ENCODE measurements around the gene LGALS9B.
"Not testable (repeated sequence)": the region's sequence is repeated elsewhere in the genome, so short reads cannot be mapped to it uniquely, and the experiment has no call there.

LGALS9B gene
- total RNA-seq: 0.10 to 1.3 (median 0.38) reads per million in 17 experiments

GRCh38 chr17:20467447-20467846 is at the start of gene LGALS9B:
Gene LGALS9B, minus strand, starts transcription at chr17:20467539. Its CDS starts 69 bp downstream, at chr17:20467470.
- DNase-seq: not testable (repeated sequence)

DNA sequence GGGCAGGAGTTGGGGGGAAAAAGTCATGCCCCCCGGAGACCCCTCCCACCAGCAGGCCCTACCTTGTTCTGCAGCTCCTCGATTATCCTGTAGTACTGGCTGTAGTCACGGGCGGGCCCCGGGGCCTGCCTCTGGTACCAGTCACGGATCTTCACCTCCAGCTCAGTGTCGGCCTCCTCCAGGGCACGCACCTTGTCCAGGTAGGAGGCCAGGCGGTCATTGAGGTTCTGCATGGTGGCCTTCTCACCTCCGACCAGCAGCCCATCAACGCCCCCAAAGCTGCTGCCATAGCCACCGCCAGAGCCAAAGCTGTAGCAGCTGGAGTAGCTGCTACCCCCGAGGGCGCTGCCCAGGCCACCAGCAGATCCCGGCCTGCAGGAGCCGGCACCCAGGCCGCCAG is 49.6 kb upstream of the LGALS9B start:
- DNase-seq: not testable (repeated sequence)

DNA sequence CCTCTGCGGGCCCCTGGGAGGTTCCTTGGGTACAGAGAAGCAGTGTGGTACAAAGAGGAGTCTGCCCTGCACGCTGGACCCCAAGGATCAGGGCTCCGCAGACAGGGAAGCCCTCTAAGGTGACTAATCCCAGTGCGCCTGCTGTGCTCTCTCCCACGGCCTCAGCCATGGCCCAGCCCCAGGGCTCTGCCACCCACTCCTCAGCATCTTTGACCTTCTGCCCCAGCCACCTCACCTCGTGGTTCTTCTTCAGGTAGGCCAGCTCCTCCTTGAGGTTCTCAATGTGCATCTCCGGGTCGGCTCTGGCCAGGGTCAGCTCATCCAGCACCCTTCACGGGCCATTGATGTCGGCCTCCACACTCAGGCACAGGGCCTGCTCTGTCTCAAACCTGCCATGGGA is 47.8 kb upstream of the LGALS9B start:
- not testable (repeated sequence) for DNase-seq

GRCh38 chr17:20513539-20513938 is 46.2 kb upstream of the LGALS9B start:
- not testable (repeated sequence) for DNase-seq

- not testable (repeated sequence) for DNase-seq
Measured at GRCh38 chr17:20512378-20512777, 45.0 kb upstream of the LGALS9B start.

DNA sequence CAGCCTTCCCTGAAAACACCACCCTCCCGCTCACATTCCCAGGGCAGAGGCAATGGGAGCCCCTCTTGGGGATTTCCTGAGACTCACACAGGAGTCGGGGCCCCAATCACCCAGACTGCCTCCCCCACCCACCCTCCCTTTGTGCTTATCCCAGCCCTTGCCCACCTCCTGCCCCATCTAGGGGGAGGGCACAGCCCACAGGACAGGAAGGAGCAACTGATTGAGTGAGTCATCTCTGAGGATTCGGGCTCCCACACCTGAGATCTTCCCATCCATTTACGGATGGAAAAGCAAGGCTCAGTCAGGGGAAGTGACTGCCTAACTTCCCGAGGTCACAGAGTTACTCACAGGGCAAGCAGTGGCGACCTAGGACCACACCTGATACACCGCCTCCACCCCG is 44.4 kb upstream of the LGALS9B start:
- DNase-seq: not testable (repeated sequence)

DNA sequence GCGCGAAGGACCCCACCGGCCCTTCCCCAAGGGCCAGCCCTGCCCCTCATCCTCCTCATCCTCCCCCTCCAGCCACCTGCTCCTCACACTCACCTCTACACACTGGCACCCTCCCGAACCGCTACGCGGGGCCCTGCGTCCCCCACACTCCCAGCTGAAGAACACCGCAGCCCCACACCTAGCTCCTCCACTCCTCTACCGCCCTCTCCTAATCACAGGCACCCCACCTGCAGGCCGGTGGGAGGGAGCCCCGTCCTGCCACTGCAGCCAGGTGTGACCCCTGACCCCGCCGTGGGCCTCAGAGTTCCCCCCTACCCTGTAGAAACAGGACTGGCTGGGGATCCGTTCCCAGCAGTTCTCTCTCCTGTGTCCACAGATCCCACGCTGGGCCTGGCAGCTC is 38.0 kb upstream of the LGALS9B start:
- DNase-seq: not testable (repeated sequence)

GRCh38 chr17:20504388-20505066 is 37.2 kb upstream of the LGALS9B start:
- not testable (repeated sequence) for DNase-seq

- DNase-seq: not testable (repeated sequence)
Measured at GRCh38 chr17:20501896-20502295, 34.6 kb upstream of the LGALS9B start.

GRCh38 chr17:20500346-20500745 is 33.0 kb upstream of the LGALS9B start:
- not testable (repeated sequence) for DNase-seq

DNA sequence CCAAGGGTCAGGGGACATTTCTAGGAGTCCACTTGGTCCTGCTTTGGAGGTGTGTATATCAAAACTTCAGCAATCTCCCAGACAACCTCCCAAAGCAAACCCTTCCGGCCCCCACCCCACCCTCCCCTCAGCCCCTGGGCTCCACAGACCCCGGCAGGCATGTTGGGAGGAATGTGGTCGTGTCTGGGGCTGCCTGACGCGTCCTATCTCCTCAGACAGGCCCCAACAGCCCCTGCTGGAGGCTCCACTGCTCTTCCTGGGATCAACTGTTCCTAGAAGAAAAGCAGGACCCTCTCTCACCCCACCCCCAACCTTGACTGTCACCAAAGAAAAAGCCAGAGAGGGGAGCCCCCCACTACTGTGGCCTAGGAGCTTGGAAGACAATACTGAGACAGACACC is 28.1 kb upstream of the LGALS9B start:
- not testable (repeated sequence) for DNase-seq

- not testable (repeated sequence) for DNase-seq
Measured at GRCh38 chr17:20494735-20495134, 27.4 kb upstream of the LGALS9B start.

- not testable (repeated sequence) for DNase-seq
Measured at GRCh38 chr17:20494147-20494546, 26.8 kb upstream of the LGALS9B start.

DNA sequence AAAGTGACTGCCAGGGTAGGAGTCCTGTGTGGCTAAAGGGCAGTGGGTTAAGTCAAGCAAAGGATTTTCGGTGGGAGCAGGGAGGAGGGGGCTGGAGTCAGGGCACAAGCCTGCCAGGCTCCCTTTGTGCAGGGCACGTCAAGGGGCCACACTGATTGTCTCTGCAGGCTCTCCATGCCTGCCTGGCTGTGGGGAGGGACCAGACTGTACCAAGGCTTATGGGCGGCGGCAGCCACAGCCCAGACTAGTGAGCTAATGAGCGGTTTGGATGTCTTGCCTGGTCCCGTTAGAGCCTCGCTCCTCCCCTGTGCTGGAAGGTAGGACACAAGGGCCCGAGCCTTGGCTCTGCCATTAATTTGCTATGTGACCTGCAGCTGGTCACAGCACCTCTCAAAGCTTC is 25.6 kb upstream of the LGALS9B start:
- not testable (repeated sequence) for DNase-seq

GRCh38 chr17:20492099-20492498 is 24.8 kb upstream of the LGALS9B start:
- not testable (repeated sequence) for DNase-seq

- DNase-seq: not testable (repeated sequence)
Measured at GRCh38 chr17:20484930-20485329, 17.6 kb upstream of the LGALS9B start.

GRCh38 chr17:20479889-20480591 is 12.7 kb upstream of the LGALS9B start:
- not testable (repeated sequence) for DNase-seq

DNA sequence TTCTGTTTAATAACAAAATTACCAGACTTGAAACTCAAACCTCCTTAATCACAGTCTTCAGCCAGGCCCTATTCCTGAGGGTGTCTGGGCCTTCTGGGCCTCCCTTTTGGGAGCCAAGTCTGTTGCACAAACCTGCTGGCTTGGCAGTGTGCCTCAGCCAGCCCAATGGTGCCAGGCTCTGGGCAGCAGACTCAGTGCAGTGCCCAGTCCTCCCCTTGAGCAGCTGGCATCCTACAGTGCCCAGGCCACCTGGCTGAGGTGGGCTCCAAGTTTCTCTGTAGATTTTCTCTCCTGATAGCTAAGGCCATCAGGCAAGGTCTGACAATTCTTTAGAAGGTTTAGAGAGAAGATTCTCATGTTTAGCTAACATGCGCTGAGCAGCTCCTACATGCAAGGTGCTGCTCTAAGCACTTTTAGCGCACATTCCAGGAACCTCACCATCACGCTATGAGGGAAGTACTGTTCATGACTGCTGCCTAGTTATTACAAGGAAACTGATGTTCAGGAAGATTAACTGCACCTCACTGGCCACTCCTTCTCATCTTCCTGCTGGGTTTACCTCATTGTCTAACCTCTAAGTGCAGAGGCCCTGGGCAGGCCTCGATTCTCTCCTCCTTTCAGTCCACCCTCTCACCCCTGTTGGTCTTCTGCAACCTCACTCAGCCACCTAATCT is 10.2 kb upstream of the LGALS9B start:
- DNase-seq: not testable (repeated sequence)

GRCh38 chr17:20475137-20475831 is 7.9 kb upstream of the LGALS9B start:
- DNase-seq: not testable (repeated sequence)

GRCh38 chr17:20474081-20474480 is 6.7 kb upstream of the LGALS9B start:
- DNase-seq: not testable (repeated sequence)

DNA sequence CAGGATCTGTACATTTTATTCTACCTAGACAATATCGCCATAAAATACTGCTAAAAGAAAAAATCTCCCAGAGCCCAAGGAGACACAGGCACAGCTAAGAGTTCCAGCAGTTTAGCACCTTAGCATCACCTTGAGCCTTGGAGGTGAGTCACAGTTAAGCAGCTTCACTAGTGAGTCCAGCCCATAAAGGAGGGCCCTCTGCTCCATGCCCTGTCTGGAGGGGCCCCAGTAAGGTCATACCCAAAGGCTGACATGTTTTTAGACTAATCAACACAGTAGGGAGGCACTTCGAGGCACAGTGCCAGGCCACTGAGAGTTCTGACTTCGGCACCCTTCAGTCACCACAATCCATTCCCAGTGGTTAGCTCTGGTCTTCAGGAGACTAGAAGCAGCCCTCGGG is 2.6 kb upstream of the LGALS9B start:
- not testable (repeated sequence) for DNase-seq

DNA sequence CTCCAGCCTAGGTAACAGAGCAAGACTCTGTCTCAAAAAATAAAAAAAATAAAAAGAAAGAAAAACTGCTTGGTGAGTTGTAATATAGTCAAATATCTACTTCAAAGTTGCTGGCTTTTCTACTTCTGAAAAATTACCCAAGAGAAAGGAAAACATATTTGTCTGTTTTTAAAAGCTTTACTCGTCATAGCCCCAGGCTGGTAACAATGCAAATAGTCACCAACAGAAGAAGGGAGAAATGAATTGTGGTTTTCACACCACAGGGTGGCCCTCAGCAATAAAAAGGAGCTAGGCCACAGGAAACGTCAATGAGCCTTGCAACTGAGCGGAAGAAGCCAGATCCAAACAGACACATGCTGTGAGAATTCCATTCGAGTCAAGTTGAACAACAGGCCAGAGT is 1.8 kb upstream of the LGALS9B start:
- DNase-seq: not testable (repeated sequence)

DNA sequence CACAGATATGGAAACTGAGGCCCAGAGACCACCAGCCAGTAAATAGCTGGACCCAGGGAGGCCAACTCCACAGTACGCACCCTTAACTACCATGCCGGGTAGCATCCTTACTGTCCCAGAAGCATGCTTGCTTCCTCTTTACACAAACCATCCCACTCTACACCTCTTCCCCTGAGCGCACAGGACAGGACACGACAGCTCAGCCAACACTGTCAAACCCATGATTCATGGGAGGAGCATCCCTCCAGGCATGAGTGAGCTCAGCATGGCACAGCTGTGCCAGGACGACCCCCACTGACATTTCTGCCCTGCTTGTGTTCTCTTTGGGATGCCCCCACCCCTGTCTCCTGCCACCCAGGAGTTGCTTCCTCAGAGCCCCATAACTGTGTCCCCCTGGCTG is 340 bp downstream of the LGALS9B start:
- DNase-seq: peak; percentile 23 to 65 (median 44)
